Nephron (organoid): ENCODE results near the gene PET100.

Experiments
- H3K27ac Mint-ChIP-seq, 3 experiments: 2 replicates each; pipeline ENCODE4 v1.8.0; 2020; ENCODE audit warnings: mixed read lengths in 3 of 3, mild to moderate bottlenecking in 2 of 3, moderate library complexity in 1 of 3
- H3K27me3 Mint-ChIP-seq: 2 replicates; pipeline ENCODE4 v1.8.0; 2021; ENCODE audit warnings: low read depth, mild to moderate bottlenecking, moderate library complexity, mixed read lengths
- H3K36me3 Mint-ChIP-seq: 2 replicates; pipeline ENCODE4 v1.8.0; 2020; ENCODE audit warnings: low read depth, mixed read lengths
- H3K4me1 Mint-ChIP-seq: 2 replicates; pipeline ENCODE4 v1.8.0; 2020; ENCODE audit warnings: mixed read lengths
- H3K4me3 Mint-ChIP-seq, 3 experiments: 2 replicates each; pipeline ENCODE4 v1.8.0; 2020; ENCODE audit warnings: mild to moderate bottlenecking in 3 of 3, mixed read lengths in 3 of 3, moderate library complexity in 2 of 3
- H3K9me3 Mint-ChIP-seq: 2 replicates; pipeline ENCODE4 v1.8.0; 2020; ENCODE audit warnings: mixed read lengths
- CTCF ChIP-seq, 3 experiments: fragments of 200-600 bp; sonication (generic); IDR thresholded peaks; one replicate each; pipeline ENCODE4 v1.5.0; 2021; ENCODE audit warnings: antibody characterized with exemption in 3 of 3; ENCODE audit not compliant: unreplicated experiment in 3 of 3

The PET100 gene

DNA sequence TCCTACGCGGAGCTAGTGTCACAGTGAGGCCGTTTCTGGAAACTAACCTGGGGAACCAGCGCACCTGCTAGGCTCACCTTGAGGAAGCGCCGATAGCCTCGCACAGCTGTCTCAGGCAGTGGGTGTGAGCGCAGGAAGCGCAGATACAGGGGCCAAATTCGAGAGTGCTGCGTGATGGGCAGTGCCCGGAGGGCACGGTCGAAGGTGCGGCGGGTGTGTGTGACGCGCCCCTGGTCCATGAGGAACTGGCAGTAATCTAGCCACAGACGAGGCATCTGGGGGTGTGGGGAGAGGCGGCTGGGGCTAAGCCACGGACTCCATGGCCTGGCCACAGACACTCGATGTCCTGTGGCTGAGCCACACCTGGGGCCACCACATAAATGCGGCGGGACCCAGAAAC, 2.4 kb upstream of the PET100 start:
- Mint-ChIP-seq H3K27ac (no peak overlapping the region), H3K9me3 (no peaks in the 10 kb centered on the region)

DNA sequence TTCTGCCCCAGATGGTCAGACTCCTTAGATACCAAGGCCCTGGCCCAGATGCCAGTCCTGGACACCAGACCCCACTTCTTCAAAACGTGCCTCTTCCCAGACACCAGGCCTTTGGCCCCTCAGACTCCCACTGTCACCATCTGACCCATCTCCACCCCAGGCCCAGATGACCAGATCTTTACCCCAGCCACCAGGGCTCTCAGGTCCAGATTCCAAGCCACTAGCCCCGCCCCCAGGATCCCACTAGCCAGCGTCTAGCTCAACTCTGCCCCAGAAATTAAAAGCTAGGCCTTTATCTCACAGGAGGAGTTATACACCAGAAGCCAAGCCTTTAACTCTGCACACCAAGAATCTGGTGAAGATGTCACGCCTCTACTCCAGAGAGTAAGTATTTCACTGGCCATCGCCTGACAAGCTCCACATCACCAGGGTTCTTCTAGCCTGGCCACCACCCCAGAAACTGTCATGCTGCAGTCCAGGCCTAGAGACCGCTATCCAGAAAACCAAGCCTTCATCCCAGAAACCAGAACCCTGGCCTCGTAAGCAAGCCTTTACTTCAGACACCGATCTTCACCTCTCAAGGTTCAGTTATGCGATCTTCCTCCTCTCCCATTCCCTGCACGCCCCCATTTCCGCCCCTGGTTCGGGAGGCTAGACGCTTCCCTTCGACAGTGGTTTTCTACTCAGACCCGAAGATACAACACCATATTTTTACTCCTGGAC, 843 bp upstream of the PET100 start:
- peaks cover 8% of the 10 kb centered on the region for H3K36me3 Mint-ChIP-seq
- H3K9me3 Mint-ChIP-seq = no peaks in the 10 kb centered on the region
- peak overlapping the region; percentile 91 to 95 (median 94) for H3K4me3 Mint-ChIP-seq
- H3K27me3 Mint-ChIP-seq = no peaks in the 10 kb centered on the region
- H3K4me1 Mint-ChIP-seq = peaks cover 21% of the 10 kb centered on the region
- no peak for TF ChIP-seq CTCF (IDR thresholded peaks at IDR 0.05; ENCODE audit: unreplicated experiment in 3 of 3)
- peak overlapping the region; percentile 65 to 92 (median 88) for H3K27ac Mint-ChIP-seq

More for the DNA sequence above, 2.4 kb upstream of the PET100 start:
- no peak for TF ChIP-seq CTCF (IDR thresholded peaks at IDR 0.05; ENCODE audit: unreplicated experiment in 3 of 3)
- peaks cover 21% of the 10 kb centered on the region for H3K4me1 Mint-ChIP-seq
- H3K27me3 Mint-ChIP-seq = no peaks in the 10 kb centered on the region
- peaks cover 16% of the 10 kb centered on the region for H3K36me3 Mint-ChIP-seq
- peak overlapping the region; percentile 51 to 95 (median 94) for H3K4me3 Mint-ChIP-seq

- peaks cover 7% of the 10 kb centered on the region for H3K36me3 Mint-ChIP-seq
- no peak for TF ChIP-seq CTCF (IDR thresholded peaks at IDR 0.05; ENCODE audit: unreplicated experiment in 3 of 3)
- H3K27me3 Mint-ChIP-seq = peaks cover 17% of the 10 kb centered on the region
- no peak overlapping the region for H3K27ac Mint-ChIP-seq
- H3K4me1 Mint-ChIP-seq = peaks cover 21% of the 10 kb centered on the region
- H3K4me3 Mint-ChIP-seq = peak overlapping the region; percentile 39 to 63 (median 63)
- H3K9me3 Mint-ChIP-seq = no peaks in the 10 kb centered on the region
Measured at GRCh38 chr19:7631577-7631976, 2.0 kb downstream of the PET100 start.

DNA sequence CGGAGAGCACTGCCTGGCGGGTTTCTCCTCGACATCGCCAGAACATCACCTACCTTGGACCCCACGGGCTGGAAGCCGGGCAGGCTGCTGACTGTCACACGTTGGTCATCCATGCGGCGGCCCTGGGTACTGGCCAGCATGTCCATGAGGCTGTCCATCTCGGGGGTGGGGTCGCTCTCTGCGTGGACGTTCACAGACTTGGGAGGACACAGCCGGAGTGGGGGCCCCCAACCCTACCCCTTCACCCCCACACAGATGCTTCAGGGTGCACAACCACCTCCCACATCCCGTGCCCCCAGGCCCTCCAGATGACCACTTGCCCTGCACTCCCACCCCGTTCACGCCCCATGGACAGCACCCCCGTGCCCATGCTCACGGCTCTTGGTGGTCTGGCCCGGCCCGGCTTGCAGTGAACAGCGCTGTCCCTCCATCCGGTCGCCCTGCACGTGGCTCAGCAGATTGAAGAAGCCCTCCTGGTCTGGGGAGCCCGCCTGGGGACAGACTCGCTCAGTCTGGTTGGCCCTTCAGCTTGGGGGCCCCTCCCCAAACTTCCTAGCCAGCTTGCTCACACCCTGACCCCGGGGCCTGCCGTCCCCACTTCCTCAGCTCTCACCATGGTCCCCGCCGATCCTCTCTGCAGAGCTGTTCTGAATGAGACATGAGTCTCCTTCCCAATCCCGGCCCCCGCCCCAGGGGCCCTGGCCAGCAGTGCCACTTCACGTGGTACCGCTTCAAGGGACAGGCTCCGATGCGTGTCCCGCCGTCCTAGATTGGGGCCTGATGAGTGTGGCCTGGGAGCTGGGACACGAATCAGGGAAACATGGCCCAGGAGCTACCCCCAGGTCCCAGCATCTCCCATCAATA, 3.0 kb downstream of the PET100 start:
- no peak overlapping the region for H3K27ac Mint-ChIP-seq
- H3K4me3 Mint-ChIP-seq = peak overlapping the region in 2 of 3 experiments; percentile 6 to 37
- TF ChIP-seq CTCF (IDR thresholded peaks at IDR 0.05; ENCODE audit: unreplicated experiment in 3 of 3) = no peak
- H3K36me3 Mint-ChIP-seq = peaks cover 4% of the 10 kb centered on the region
- no peaks in the 10 kb centered on the region for H3K9me3 Mint-ChIP-seq
- peaks cover 27% of the 10 kb centered on the region for H3K27me3 Mint-ChIP-seq
- peaks cover 21% of the 10 kb centered on the region for H3K4me1 Mint-ChIP-seq

DNA sequence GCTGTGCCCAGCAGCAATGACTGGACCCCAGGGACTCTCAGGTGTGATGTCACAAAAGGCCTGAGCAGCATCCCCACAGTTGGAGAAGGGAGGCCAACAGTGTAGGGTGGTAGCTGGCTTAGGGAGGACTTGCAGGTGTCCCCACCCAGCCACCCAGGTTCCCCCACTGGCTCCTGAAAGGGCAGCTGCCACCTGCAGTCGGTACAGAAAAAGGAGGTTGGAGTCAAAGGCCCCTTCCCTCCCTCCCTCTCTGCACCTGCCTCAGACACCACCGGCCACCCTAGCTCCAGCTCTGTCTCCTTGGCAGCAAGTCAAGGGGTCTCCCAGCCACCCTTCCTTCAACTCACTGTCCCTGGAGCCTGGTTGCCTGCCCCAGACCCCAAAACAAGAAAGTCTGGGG, 4.1 kb downstream of the PET100 start, which contains the start of gene PCP2:
Gene PCP2 (minus strand): TSS at position 22 of the 400 bp plus-strand sequence. CDS start 262 bp downstream, outside the sequence.
- peaks cover 33% of the 10 kb centered on the region for H3K27me3 Mint-ChIP-seq
- H3K27ac Mint-ChIP-seq = no peak within 1 kb of the TSS
- H3K4me1 Mint-ChIP-seq = peaks cover 16% of the 10 kb centered on the region
- peaks cover 4% of the 10 kb centered on the region for H3K36me3 Mint-ChIP-seq
- no peak for TF ChIP-seq CTCF (IDR thresholded peaks at IDR 0.05; ENCODE audit: unreplicated experiment in 3 of 3)
- H3K4me3 Mint-ChIP-seq = peak within 1 kb of the TSS; percentile 42 to 67 (median 56)
- H3K9me3 Mint-ChIP-seq = no peaks in the 10 kb centered on the region
